Glutamatergic neuron (in vitro differentiated cells): Measurements from ENCODE around the gene AARS2. TPM values are rescaled to one million over a fixed set of nuclear protein-coding genes. Genes with fewer than 3 reads are reported as not detected.

Source experiments
- DNase-seq: peaks from one replicate; pipeline ENCODE4 v3.0.0; 2022
- H3K27ac Mint-ChIP-seq: one replicate; pipeline ENCODE4 v1.8.0; 2020; ENCODE audit warnings: mild to moderate bottlenecking, mixed read lengths, inconsistent platforms; ENCODE audit not compliant: unreplicated experiment
- H3K27me3 Mint-ChIP-seq: one replicate; pipeline ENCODE4 v1.8.0; 2020; ENCODE audit warnings: mild to moderate bottlenecking, moderate library complexity, mixed read lengths, inconsistent platforms; ENCODE audit not compliant: unreplicated experiment
- H3K36me3 Mint-ChIP-seq: one replicate; pipeline ENCODE4 v1.8.0; 2020; ENCODE audit warnings: mild to moderate bottlenecking, mixed read lengths, inconsistent platforms; ENCODE audit not compliant: unreplicated experiment
- H3K4me1 Mint-ChIP-seq: one replicate; pipeline ENCODE4 v1.8.0; 2020; ENCODE audit warnings: mild to moderate bottlenecking, low read depth, mixed read lengths, inconsistent platforms; ENCODE audit not compliant: unreplicated experiment
- H3K4me3 Mint-ChIP-seq: one replicate; pipeline ENCODE4 v1.8.0; 2020; ENCODE audit warnings: mild to moderate bottlenecking, mixed read lengths, inconsistent platforms; ENCODE audit not compliant: unreplicated experiment
- H3K9me3 Mint-ChIP-seq: one replicate; pipeline ENCODE4 v1.8.0; 2020; ENCODE audit warnings: mild to moderate bottlenecking, moderate library complexity, mixed read lengths, inconsistent platforms; ENCODE audit not compliant: unreplicated experiment
- CTCF ChIP-seq: fragments of 200-600 bp; sonication (generic); IDR thresholded peaks from one replicate; pipeline ENCODE4 v1.5.0; 2021; ENCODE audit not compliant: partially characterized antibody, unreplicated experiment
- long read RNA-seq: library from polyadenylated mRNA; unstranded; transcript quantifications from one replicate; pipeline ENCODE4 v2.0.0, GENCODE V29; 2020; ENCODE audit not compliant: unreplicated experiment
- total RNA-seq: library from RNA; stranded (reverse); fragmentation: NEBNext Ultra II Directional; extraction: Animal tissue kit (Norgen Biotek cat#: 25700); gene quantifications from one replicate; pipeline ENCODE4 v1.2.1, GENCODE V29; 2021; ENCODE audit not compliant: unreplicated experiment

The AARS2 gene
- 41.7 TPM for total RNA-seq
- long read RNA-seq, partial matches to known transcripts, result 1 of 10 reads
- long read RNA-seq, other reads (novel, unspliced or antisense), result 5 of 10 reads

GRCh38 chr6:44312901-44313788, at the start of gene AARS2:
Gene AARS2, minus strand, starts transcription at chr6:44313347. Its CDS starts 24 bp downstream, at chr6:44313323.
- peak; percentile 98 for DNase-seq
- Mint-ChIP-seq H3K27ac (peak within 1 kb of the TSS; percentile 92), H3K27me3 (peaks cover 3% of the 10 kb centered on the region), H3K4me1 (peaks cover 34% of the 10 kb centered on the region), H3K36me3 (peaks cover 7% of the 10 kb centered on the region), H3K4me3 (peak within 1 kb of the TSS; percentile 96), H3K9me3 (peaks cover 10% of the 10 kb centered on the region)
- TF ChIP-seq CTCF, result peak; percentile 93

- Mint-ChIP-seq H3K27me3 (no peaks in the 10 kb centered on the region), H3K4me3 (no peak overlapping the region), H3K27ac (no peak overlapping the region), H3K4me1 (no peaks in the 10 kb centered on the region), H3K9me3 (peaks cover 2% of the 10 kb centered on the region), H3K36me3 (no peaks in the 10 kb centered on the region)
- DNase-seq, result no peak
- TF ChIP-seq CTCF, result no peak
These were observed 48.8 kb upstream of the AARS2 start for GRCh38 chr6:44361947-44362346.

DNA sequence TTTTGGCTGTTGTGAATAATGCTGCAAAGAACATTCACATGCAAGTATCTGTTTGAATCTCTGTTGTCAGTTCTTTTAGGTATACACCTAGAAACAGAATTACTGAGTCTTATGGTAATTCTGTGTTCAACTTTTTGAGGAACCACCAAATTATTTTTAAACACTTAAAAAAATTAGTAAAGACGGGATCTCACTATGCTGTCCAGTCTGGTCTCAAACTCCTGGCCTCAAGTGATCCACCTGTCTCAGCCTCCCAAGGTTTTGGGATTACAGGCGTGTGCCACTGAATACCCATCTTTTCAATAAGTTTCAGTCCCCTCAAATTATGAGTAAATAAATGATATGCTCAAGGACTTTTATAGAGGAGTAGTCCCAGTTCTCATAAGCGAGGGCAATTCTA, 46.8 kb upstream of the AARS2 start:
- TF ChIP-seq CTCF, result no peak
- Mint-ChIP-seq H3K27me3 (peaks cover 2% of the 10 kb centered on the region), H3K36me3 (peaks cover 6% of the 10 kb centered on the region), H3K9me3 (peaks cover 4% of the 10 kb centered on the region), H3K4me3 (no peak overlapping the region), H3K27ac (no peak overlapping the region), H3K4me1 (no peaks in the 10 kb centered on the region)
- DNase-seq, result no peak

GRCh38 chr6:44356487-44356886, 43.3 kb upstream of the AARS2 start:
- H3K4me1 Mint-ChIP-seq, result no peaks in the 10 kb centered on the region
- peaks cover 2% of the 10 kb centered on the region for H3K27me3 Mint-ChIP-seq
- H3K9me3 Mint-ChIP-seq, result peaks cover 2% of the 10 kb centered on the region
- H3K36me3 Mint-ChIP-seq, result peaks cover 6% of the 10 kb centered on the region
- H3K4me3 Mint-ChIP-seq, result no peak overlapping the region
- TF ChIP-seq CTCF, result no peak
- H3K27ac Mint-ChIP-seq, result no peak overlapping the region
- DNase-seq, result no peak

- Mint-ChIP-seq H3K27ac (no peak overlapping the region), H3K9me3 (peaks cover 2% of the 10 kb centered on the region), H3K27me3 (peaks cover 2% of the 10 kb centered on the region), H3K36me3 (peaks cover 6% of the 10 kb centered on the region), H3K4me3 (no peak overlapping the region), H3K4me1 (no peaks in the 10 kb centered on the region)
- no peak for TF ChIP-seq CTCF
- DNase-seq, result no peak
These were observed 42.5 kb upstream of the AARS2 start for GRCh38 chr6:44355640-44356039.
